Measurements from ENCODE around the gene STXBP1.
"Not testable (repeated sequence)": the region's sequence is repeated elsewhere in the genome, so short reads cannot be mapped to it uniquely, and the experiment has no call there.

STXBP1 gene

GRCh38 chr9:127621339-127621970 is 9.4 kb downstream of the STXBP1 start:
- FAIRE-seq: not testable (repeated sequence)

- no peak for FAIRE-seq
These were observed 14.8 kb downstream of the STXBP1 start for GRCh38 chr9:127626752-127627493.

GRCh38 chr9:127627494-127627855 is 15.4 kb downstream of the STXBP1 start:
- no peak for FAIRE-seq

- FAIRE-seq: no peak
These were observed 16.8 kb downstream of the STXBP1 start for GRCh38 chr9:127628758-127629467.

GRCh38 chr9:127629468-127630081 is 17.5 kb downstream of the STXBP1 start:
- FAIRE-seq: no peak

DNA sequence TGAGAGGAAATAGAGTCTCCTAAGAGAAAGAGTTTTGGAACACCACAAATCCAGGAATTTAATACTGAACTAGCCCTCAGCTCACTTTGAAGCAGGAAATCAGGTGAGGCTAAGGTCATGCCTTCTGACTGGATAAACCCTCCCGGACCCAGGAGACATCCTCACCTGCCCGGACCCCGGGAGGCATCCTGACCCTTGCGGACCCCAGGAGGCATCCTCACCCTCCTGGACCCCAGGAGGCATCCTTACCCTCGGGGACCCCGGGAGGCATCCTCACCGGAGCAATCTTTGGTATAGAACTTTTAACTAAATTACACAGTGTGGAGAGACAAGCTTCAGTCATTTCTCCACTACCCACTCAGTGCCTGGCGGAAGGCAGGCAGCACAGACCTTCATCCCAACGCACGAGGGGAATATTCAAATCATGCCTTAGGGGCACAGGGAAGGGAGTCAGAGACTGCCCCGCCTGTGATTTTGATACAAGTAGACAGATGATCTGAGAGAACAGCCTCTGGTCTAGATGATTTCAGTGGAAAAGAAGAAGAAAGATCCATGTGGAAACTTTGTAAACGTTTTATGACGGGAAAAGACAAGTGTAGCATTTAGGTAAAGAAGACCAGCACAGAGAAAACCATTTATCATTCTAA is 21.3 kb downstream of the STXBP1 start:
- no peak for FAIRE-seq

DNA sequence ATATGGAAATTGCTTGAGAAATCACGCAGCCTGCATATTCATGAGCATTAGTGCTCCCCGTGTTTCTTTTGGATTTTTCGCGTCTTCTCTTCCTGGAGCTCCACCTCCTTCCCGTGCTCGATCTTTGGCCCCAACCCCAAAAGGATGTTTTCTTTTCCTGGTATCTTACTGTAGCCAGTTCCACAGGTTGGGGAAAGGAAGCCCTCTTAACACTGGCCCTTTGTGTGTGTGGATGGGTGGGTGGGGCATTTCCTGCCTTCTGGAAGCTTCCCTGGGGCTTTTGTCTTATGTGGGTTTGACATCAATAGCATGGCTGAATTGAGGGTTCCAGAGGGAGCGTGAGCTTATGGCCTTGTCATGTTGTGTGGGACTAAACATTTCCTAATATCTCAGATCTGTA is 21.9 kb downstream of the STXBP1 start:
- FAIRE-seq: no peak

DNA sequence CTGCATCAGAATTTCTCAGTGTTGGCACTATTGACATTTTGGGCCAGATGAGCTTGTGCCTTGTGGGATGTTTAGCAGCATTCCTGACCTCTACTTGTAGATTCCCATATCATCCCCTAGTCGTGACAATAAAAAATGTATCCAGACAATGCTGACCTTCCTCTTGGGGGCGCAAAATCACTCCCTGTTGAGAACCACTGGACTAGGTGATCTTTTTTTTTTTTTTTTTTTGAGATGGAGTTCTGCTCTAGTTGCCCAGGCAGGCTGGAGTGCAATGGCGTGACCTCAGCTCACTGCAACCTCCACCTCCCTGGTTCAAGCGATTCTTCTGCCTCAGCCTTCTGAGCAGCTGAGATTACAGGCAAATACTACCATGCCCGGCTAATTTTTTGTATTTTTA is 22.6 kb downstream of the STXBP1 start:
- FAIRE-seq: no peak

- FAIRE-seq: no peak
These were observed 23.2 kb downstream of the STXBP1 start for GRCh38 chr9:127635201-127635735.

- FAIRE-seq: no peak
These were observed 25.3 kb downstream of the STXBP1 start for GRCh38 chr9:127637322-127637847.

DNA sequence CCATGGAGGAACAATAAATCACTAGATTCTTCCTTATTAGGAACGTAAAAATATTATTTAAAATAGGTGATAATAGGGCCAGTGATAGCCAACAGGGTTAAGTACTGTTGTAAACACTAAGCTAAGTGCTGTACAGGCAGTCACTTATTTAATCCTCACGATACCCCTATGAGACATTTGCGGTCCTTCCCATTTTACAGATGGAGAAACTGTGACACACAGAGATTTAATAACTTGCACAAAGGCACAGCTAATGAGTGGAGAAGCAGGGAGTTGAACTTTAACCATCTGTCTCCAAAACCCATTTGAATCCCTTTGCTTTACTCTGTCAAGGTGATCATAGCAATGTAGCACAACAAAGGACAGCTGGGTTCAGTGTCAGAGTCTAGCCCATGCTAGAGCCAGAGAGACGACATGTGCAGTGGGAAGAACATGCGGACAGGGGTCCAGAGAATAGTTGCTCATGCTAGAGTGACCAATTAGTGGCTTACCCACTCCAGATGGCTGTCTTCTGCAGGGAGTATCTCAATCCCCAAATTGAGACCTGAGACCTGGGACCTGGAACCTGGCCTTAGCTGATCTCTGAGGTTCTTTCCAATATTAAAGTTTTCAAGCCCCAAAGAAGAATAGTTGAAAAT is 28.9 kb downstream of the STXBP1 start:
- FAIRE-seq: no peak

GRCh38 chr9:127642082-127642740 is 30.1 kb downstream of the STXBP1 start:
- no peak for FAIRE-seq

- no peak for FAIRE-seq
These were observed 32.2 kb downstream of the STXBP1 start for GRCh38 chr9:127644146-127644827.

DNA sequence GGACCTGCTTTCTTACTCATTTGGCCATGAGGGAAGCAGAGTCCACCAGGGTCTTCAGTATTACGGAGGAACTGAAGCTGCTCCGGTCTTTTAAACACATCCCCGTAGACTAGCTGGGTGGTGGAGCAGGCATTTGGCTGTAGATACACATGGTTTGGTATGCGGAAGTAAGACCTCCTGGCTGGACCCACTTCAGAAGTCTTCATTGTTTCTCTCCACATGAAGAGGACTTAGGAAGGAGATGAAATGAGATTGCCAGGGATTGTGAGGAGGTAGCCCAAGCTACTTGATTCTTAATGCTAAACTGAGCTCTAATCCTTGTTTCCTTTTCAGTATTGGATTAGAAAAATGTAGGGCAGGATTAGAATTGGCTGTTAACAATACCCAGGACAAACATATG is 32.9 kb downstream of the STXBP1 start:
- FAIRE-seq: no peak

GRCh38 chr9:127647451-127647850 is 35.4 kb downstream of the STXBP1 start:
- no peak for FAIRE-seq

GRCh38 chr9:127650518-127650917 is 38.4 kb downstream of the STXBP1 start:
- FAIRE-seq: no peak

DNA sequence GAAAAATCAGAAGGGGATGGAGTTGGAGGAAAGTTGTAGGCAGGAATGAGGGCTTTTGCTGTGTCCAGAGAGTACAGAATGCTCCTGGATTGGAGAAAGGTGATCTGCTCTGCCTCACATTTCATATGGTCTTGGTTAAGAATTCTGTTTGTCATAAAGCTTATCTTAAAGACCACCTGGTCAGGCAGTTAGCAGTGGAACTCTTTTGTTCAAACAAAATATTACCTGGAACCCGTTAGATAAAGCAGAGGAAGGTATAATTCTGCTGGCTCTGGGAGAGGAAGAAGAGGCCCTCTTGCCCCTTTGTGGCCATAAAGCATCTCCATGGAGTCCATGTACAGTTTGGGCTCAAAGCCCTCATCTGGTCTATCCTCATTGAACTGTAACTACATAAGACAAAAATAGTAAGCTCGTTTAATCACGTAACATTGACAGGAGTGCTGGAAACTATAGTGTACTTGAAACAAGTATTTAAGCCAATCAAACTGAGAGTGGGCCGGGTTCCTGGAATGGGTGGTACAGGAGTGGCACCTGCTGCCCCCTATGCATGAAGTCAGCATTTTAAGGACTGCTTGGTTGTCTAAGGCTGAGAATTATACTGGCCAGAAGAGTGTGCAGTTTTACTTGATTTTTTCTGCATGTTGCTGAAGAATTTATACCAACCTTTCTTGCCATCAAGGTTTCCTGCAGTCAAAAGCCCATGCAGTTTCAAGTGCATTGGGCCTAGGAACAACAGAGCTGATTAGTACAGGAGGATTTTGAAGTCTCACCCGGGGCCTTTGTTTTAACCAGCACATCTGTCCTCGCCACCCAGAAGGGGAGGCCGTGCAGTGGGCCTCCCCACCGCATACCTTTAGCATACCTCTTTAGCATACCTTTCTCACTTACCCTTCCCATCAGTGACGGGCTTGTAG is 39.9 kb downstream of the STXBP1 start:
- FAIRE-seq: no peak

GRCh38 chr9:127652733-127653132 is 40.7 kb downstream of the STXBP1 start:
- no peak for FAIRE-seq

- no peak for FAIRE-seq
These were observed 42.5 kb downstream of the STXBP1 start for GRCh38 chr9:127654619-127655018.

GRCh38 chr9:127658428-127658827 is 46.4 kb downstream of the STXBP1 start:
- no peak for FAIRE-seq
